Raji (cell line): ENCODE measurements around the gene CXCL8.

Experiments
- POLR2A ChIP-seq: IDR thresholded peaks from 2 replicates; pipeline ENCODE4 v1.6.1; 2011; ENCODE audit warnings: low read depth, low read length, control low read depth; ENCODE audit not compliant: insufficient read depth

CXCL8 gene

DNA sequence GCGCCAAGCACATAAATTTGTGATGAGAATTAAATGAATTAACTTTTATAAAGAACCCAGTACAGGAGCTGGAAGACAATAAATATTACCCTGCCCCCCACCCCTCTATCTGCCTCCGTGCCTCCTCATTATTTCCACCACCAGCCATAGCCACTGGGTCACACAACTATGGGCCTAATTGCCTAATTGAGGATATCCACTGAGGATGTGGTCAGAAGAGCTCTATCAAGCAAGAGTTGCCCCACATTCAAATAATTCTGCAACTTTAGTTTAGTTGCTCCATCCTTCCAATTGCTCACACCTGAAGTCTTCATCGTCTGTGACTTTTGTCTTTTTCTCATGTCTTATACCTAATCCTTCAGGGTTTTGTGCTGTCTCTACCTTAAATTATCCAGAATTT lies 9.5 kb upstream of the CXCL8 start:
- TF ChIP-seq POLR2A, result no peak

DNA sequence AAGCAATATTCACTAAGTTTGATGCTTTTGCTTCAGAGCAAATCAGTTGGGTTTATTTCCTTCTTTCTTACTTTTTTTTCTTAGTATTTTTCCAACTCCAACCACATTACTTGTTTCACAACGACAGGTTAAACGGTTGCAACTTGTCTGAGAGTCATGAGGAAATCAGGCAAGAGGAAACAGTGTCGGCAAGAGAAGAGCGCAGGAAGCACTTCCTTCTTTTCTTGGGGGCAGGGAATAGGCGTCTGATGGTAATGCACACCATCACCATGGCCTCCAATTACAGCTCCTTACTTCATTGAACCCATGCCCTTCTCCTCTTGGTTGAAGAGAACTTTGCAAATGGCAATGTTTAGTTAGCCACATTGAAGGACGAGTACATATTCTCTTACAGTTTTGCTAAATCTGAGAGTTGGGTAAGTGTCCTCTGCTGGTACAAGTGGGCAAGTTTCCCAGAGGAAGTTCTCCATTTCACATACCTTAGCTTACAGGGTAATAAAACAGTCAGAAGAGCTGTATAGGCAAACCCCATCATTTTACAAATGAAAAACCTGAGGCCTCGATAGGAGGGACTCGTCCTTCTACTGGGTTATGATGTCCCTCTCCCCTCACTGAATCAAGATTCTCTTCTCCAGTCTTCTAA lies 8.3 kb upstream of the CXCL8 start:
- TF ChIP-seq POLR2A, result no peak

DNA sequence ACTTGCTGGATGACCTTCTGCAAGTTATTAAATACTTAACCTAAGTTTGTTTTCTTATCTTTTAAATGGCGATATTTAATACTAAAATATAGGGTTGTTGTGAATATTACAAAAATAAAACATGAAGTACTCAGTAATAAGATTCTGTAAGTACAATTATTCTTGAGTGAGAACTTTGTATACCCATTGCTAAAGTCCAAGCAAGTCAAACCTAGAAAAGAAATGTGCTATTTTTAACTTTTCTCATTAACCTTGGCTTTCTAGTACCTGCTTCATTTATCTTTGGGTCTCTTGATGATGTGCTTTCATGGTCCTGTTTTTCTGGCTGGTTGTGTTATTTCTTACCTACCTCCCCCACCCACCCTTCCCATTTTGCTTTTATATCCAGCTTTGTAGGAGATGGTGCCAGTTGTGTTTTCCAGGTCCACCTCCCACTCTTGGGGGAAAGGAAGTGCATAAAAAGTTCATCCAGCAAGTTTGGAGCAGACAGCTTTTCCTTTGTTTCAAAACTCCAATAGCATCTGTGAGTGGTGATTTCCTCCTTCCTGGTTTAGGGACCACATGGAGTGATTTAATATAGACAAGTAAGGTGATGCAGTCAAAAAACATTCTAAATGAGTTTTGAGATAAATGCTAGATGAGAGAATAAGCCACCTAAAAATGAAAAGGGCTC lies 7.5 kb upstream of the CXCL8 start:
- TF ChIP-seq POLR2A, result no peak

DNA sequence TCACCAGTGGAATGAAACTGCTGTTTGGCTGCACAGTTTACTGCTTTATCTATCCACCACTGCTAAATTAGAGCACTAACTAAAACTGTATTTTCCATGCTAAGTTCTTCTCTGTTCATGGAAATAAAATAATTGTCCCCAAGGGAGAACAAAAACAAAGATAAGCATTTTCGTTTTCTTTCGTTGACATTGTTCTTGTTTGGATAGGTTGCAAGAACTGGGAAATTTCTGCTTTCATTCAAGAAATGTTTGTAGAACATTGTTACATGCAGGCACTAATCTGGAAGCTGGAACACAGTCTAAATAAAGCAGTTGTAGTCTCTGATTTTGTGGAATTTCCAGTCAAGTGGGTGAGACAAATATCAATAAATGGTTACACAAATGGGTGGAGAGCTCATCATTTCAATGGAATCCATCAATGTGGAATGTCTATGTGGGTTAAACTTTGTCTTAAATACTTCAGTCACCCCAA lies 5.8 kb upstream of the CXCL8 start:
- no peak for TF ChIP-seq POLR2A

DNA sequence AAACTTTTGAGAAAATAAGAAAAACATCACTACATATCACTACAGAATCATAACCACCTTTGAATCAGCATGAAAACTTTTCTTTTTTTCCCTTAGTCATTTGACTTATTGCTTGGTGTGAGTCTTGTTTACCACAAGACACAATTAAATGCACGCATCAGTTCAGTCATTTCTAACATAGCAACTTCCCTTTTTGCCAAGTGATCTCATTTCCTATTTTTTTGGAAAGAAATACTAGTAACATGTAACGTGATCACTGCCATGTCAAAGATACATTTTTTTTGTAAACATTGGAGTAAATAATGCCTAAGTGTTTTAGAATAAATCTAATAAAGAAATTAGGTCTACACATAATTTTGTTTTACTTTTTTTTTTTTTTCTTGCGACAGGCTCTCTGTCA lies 5.1 kb upstream of the CXCL8 start:
- no peak for TF ChIP-seq POLR2A

DNA sequence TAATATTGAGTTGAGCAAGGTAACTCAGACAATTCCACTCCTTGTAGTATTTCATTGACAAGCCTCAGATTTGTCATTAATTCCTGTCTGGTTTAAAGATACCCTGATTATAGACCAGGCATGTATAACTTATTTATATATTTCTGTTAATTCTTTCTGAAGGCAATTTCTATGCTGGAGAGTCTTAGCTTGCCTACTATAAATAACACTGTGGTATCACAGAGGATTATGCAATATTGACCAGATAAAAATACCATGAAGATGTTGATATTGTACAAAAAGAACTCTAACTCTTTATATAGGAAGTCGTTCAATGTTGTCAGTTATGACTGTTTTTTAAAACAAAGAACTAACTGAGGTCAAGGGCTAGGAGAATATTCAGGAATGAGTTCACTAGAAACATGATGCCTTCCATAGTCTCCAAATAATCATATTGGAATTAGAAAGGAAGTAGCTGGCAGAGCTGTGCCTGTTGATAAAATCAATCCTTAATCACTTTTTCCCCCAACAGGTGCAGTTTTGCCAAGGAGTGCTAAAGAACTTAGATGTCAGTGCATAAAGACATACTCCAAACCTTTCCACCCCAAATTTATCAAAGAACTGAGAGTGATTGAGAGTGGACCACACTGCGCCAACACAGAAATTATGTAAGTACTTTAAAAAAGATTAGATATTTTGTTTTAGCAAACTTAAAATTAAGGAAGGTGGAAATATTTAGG lies 821 bp downstream of the CXCL8 start:
- no peak for TF ChIP-seq POLR2A

DNA sequence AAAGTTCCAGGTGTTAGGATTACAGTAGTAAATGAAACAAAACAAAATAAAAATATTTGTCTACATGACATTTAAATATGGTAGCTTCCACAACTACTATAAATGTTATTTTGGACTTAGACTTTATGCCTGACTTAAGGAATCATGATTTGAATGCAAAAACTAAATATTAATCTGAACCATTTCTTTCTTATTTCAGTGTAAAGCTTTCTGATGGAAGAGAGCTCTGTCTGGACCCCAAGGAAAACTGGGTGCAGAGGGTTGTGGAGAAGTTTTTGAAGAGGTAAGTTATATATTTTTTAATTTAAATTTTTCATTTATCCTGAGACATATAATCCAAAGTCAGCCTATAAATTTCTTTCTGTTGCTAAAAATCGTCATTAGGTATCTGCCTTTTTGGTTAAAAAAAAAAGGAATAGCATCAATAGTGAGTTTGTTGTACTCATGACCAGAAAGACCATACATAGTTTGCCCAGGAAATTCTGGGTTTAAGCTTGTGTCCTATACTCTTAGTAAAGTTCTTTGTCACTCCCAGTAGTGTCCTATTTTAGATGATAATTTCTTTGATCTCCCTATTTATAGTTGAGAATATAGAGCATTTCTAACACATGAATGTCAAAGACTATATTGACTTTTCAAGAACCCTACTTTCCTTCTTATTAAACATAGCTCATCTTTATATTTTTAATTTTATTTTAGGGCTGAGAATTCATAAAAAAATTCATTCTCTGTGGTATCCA lies 1.6 kb downstream of the CXCL8 start:
- TF ChIP-seq POLR2A, result no peak

DNA sequence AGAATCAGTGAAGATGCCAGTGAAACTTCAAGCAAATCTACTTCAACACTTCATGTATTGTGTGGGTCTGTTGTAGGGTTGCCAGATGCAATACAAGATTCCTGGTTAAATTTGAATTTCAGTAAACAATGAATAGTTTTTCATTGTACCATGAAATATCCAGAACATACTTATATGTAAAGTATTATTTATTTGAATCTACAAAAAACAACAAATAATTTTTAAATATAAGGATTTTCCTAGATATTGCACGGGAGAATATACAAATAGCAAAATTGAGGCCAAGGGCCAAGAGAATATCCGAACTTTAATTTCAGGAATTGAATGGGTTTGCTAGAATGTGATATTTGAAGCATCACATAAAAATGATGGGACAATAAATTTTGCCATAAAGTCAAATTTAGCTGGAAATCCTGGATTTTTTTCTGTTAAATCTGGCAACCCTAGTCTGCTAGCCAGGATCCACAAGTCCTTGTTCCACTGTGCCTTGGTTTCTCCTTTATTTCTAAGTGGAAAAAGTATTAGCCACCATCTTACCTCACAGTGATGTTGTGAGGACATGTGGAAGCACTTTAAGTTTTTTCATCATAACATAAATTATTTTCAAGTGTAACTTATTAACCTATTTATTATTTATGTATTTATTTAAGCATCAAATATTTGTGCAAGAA lies 2.3 kb downstream of the CXCL8 start:
- TF ChIP-seq POLR2A, result no peak

DNA sequence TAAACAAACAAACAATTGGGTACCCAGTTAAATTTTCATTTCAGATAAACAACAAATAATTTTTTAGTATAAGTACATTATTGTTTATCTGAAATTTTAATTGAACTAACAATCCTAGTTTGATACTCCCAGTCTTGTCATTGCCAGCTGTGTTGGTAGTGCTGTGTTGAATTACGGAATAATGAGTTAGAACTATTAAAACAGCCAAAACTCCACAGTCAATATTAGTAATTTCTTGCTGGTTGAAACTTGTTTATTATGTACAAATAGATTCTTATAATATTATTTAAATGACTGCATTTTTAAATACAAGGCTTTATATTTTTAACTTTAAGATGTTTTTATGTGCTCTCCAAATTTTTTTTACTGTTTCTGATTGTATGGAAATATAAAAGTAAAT lies 2.9 kb downstream of the CXCL8 start:
- no peak for TF ChIP-seq POLR2A

DNA sequence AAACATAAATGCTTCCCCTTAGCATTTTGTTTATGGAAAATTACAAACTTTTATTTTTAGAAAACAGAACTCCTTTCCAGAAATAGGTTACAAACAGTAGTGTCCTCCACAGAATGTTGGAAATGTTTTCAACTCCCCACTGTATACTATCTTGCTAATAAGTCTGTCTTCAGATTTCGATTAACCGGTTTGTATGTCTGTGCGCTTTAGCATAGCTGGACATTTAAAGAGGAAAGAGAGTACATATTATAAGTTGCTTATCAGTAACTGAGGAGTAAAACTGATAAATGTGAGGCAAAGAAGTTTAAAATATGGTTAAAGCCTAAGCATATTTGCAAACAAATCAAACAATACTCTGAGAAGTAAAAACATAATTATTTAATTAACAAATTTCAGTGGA lies 3.4 kb downstream of the CXCL8 start:
- TF ChIP-seq POLR2A, result no peak

DNA sequence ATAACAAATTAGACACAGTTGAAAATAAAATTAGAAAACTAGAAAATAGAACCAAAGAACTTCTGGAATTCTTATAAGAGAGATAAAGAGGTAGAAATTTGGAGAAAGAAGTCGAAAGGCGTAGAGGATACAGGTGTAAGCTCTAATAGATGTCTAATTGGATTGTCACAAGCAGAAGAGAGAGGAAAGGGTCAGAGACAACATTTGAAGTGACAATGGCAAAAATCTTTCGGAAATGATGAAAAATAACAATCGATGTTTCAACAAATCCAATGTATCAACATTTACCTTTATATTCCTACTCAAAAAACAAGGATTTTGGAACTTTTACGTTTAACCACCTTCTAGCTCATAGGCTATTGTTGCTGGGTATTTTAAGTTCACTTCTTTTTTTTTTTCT lies 3.8 kb downstream of the CXCL8 start:
- no peak for TF ChIP-seq POLR2A

DNA sequence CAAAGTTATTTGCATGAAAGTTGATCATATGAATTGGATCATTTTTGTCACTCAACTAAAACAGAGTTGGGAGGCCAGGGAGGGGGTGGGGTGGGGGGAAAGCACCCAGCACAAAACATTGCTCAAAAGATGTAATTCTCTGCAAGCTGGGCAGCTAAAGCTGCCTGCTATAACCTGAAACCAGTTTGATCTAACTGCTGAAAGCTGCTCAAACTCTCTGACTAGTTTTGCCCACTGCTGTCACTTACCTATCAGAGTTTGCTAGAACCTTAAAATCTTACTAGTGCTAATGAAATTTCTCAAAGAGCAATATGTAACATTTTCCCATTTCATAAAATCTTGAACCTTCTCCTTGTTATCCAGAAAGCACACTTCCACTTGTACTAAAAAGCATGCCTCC lies 10.4 kb downstream of the CXCL8 start:
- TF ChIP-seq POLR2A, result no peak

DNA sequence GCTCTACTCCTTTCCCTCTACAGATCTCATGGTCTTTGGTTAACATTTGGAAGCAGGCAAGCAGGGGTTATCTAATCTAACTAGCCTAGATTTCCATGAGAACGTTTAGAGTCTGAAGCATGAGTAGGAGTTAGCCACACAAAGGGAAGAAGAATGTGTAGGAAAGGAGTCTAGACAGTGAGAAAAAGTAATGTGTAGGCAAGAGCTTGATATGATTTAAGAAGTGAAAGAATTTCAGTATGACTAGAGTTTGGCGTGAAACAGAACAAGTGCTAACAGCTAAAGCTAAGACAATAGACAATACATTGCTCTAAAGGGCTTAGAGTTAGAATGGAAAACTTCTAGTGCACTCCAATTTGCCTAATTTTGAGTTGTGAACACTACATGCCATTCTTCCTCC lies 10.8 kb downstream of the CXCL8 start:
- TF ChIP-seq POLR2A, result no peak

DNA sequence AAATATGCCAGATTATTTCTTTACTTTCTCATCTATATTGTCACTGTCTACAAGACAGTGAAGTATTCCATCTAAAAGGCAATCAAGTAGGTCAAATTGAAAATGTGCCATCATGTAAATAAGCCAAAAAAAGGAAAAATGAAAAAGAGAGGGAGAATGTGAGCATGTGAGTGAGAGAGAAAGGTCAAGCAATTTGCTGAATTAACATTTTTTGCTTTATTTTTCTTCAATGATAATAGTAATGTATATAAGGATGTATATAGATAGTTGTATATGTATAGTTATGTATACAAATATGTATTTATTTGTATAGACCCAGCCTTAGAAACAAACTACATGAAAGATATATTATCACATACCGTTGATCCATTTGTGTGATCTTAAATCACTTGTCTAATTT lies 11.5 kb downstream of the CXCL8 start:
- TF ChIP-seq POLR2A, result no peak

DNA sequence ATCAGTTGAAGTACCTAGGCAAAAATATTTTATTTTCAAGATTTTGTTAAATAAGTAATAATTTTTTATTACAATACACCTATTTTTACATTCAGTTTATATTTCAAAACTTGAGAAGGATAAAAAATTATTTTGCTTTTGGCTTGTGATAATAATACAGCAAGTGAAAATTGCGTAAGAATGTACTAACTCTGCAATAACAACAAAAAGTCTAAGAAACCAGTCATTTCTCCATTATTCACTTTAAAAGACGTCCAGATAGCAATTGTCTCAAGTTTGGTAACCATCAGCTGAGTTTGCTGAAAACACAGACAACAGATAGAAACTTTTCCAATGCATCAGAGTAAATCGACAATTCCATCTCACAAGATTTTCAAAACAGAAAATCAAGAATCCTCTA lies 12.1 kb downstream of the CXCL8 start:
- no peak for TF ChIP-seq POLR2A
